Liver (tissue), 9 donors: ENCODE measurements around the gene ADGRV1. TPM values are rescaled to one million over a fixed set of nuclear protein-coding genes. Genes with fewer than 3 reads are reported as not detected.

Experiments
- DNase-seq: peaks from one replicate; pipeline ENCODE4 v3.0.0-alpha.2; 2017; ENCODE audit warnings: low spot score
- H3K27ac ChIP-seq, 2 donors: one replicate each; pipeline ENCODE4 v1.7.0; 2013; ENCODE audit warnings: inconsistent platforms in 2 of 2, low read length in 2 of 2, control low read depth in 1 of 2, low read depth in 1 of 2, mild to moderate bottlenecking in 1 of 2
- H3K27me3 ChIP-seq, 4 donors: one replicate each; pipeline versions ENCODE4 v1.6.1 to v1.7.0; 2013; ENCODE audit warnings: low read length in 3 of 4, inconsistent platforms in 1 of 4, mild to moderate bottlenecking in 1 of 4, moderate library complexity in 1 of 4; ENCODE audit not compliant: control insufficient read depth in 4 of 4, insufficient read depth in 4 of 4
- H3K36me3 ChIP-seq, 4 donors: one replicate each; pipeline versions ENCODE4 v1.6.1 to v1.7.0; 2013; ENCODE audit warnings: low read length in 3 of 4, mild to moderate bottlenecking in 3 of 4, low read depth in 1 of 4, moderate library complexity in 1 of 4; ENCODE audit not compliant: control insufficient read depth in 4 of 4, insufficient read depth in 3 of 4
- H3K4me1 ChIP-seq, 4 donors: one replicate each; pipeline versions ENCODE4 v1.6.1 to v1.7.0; 2013; ENCODE audit warnings: low read length in 3 of 4, mild to moderate bottlenecking in 3 of 4, moderate library complexity in 1 of 4; ENCODE audit not compliant: control insufficient read depth in 4 of 4, insufficient read depth in 4 of 4
- H3K4me3 ChIP-seq, 3 donors: one replicate each; pipeline versions ENCODE4 v1.6.1 to v1.7.0; 2013; ENCODE audit warnings: low read length in 3 of 3, control low read depth in 1 of 3, low read depth in 1 of 3, mild to moderate bottlenecking in 1 of 3
- H3K9ac ChIP-seq, 2 donors: one replicate each; pipeline ENCODE4 v1.7.0; 2013; ENCODE audit warnings: low read length in 2 of 2, mild to moderate bottlenecking in 2 of 2, moderate library complexity in 2 of 2, control low read depth in 1 of 2, low read depth in 1 of 2
- H3K9me3 ChIP-seq, 4 donors: one replicate each; pipeline versions ENCODE4 v1.6.1 to v1.7.0; 2013; ENCODE audit warnings: low read length in 3 of 4; ENCODE audit not compliant: control insufficient read depth in 4 of 4
- EGR1 ChIP-seq, 2 donors: IDR thresholded peaks; 2 replicates each; pipeline ENCODE4 v1.6.1; 2016 to 2018; ENCODE audit warnings: antibody characterized with exemption in 2 of 2, low read depth in 2 of 2
- FOXA1 ChIP-seq: IDR thresholded peaks from 2 replicates; pipeline ENCODE4 v1.6.1; 2016; ENCODE audit warnings: antibody characterized with exemption
- GABPA ChIP-seq, 2 donors: IDR thresholded peaks in 1 of 2; conservative IDR thresholded peaks in 1 of 2; 2 replicates each; pipeline ENCODE4 v1.6.1; 2016; ENCODE audit warnings: antibody characterized with exemption in 2 of 2, mild to moderate bottlenecking in 1 of 2, moderate library complexity in 1 of 2
- HNF4G ChIP-seq: IDR thresholded peaks from 2 replicates; pipeline ENCODE4 v1.6.1; 2016; ENCODE audit warnings: antibody characterized with exemption
- JUND ChIP-seq, 2 donors: IDR thresholded peaks; 2 replicates each; pipeline ENCODE4 v1.6.1; 2016; ENCODE audit warnings: antibody characterized with exemption in 2 of 2
- NR2F2 ChIP-seq: IDR thresholded peaks from 2 replicates; pipeline ENCODE4 v1.6.1; 2016; ENCODE audit warnings: antibody characterized with exemption
- RXRA ChIP-seq, 2 donors: IDR thresholded peaks; 2 replicates each; pipeline ENCODE4 v1.6.1; 2017 to 2018; ENCODE audit warnings: antibody characterized with exemption in 2 of 2, mild to moderate bottlenecking in 1 of 2
- YY1 ChIP-seq: IDR thresholded peaks from 2 replicates; pipeline ENCODE4 v1.6.1; 2016; ENCODE audit warnings: antibody characterized with exemption, mild to moderate bottlenecking
- WGBS: extraction: QIAGEN DNeasy Blood & Tissue Kit; methylation state at CpG from one replicate; pipeline ENCODE4 v1.1.7; 2013; 5-methylcytosine and 5-hydroxymethylcytosine counted together
- polyA plus RNA-seq, 2 donors: library from polyadenylated mRNA; stranded (reverse) in 1 of 2; unstranded in 1 of 2; fragments of 200-250 nt in 1 of 2; fragments of >200 nt in 1 of 2; fragmentation: Nextera tagmentation in 1 of 2; extraction: Ambion mirVana in 1 of 2; gene quantifications; one replicate each; pipeline versions ENCODE4 v1.2.1 to v1.2.3, GENCODE V29; 2013 to 2015
- total RNA-seq, 2 donors: library from RNA; depleted of rRNA; stranded (reverse); fragments of >200 nt; gene quantifications; one replicate each; pipeline ENCODE4 v1.2.3, GENCODE V29; 2014
- TF ChIP-seq, protein P1 (sequence below): fragments of 150-350 bp; IDR thresholded peaks from 2 replicates; pipeline ENCODE4 v1.5.1; 2017; ENCODE audit warnings: improper control_type of control experiment, low read depth, low read length; ENCODE audit not compliant: missing input control
- TF ChIP-seq, protein P2 (sequence below): IDR thresholded peaks from 2 replicates; pipeline ENCODE4 v1.6.1; 2016; ENCODE audit warnings: antibody characterized with exemption
- TF ChIP-seq, protein P3 (sequence below): IDR thresholded peaks from 2 replicates; pipeline ENCODE4 v1.6.1; 2016; ENCODE audit warnings: antibody characterized with exemption
- TF ChIP-seq, protein P4 (sequence below): IDR thresholded peaks from 2 replicates; pipeline ENCODE4 v1.6.1; 2016; ENCODE audit warnings: antibody characterized with exemption, mild to moderate bottlenecking
- donor health status: healthy.
- donor health status: healthy.
- donor health status: healthy.
- donor health status: healthy.
- donor health status: healthy.

The ADGRV1 gene
- total and polyA plus RNA-seq, 4 donors: 5.1 to 15.5 (median 9.6) TPM

DNA sequence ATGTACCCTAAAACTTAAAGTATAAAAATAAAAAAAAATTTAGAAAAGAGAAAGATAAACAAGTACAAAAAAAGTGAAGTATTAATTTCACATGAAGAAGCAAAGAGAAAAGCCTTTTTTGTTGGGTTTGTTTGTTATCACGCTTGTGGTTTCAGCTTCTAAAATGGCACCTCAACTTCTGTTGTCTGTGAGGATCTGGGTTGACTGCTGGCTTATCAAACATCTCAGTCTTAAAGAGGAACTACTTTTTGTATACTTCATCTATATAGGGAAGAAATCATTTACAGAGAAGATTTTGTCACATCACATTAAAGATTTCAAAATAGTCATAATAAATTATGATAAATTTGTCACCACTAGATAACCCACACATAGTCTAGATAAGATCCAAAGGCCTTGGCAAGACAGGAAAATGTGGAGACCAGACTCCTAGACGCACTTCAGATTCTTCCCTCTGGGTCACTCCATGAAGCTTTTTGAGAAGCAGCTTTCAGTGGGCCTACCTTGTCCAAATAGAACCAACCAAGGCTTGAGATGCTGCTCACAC lies 8.8 kb upstream of the ADGRV1 start:
- Histone ChIP-seq H3K4me3 (no peak overlapping the region), H3K4me1 (no peaks in the 10 kb centered on the region), H3K27me3 (peaks cover 0 to 7% (median under 1%) of the 10 kb centered on the region in 4 donors), H3K27ac (no peak overlapping the region), H3K9ac (no peak overlapping the region), H3K36me3 (no peaks in the 10 kb centered on the region), H3K9me3 (peaks cover 0 to 3% (median 0%) of the 10 kb centered on the region in 4 donors)
- no peak for DNase-seq
- TF ChIP-seq, protein P1, sequence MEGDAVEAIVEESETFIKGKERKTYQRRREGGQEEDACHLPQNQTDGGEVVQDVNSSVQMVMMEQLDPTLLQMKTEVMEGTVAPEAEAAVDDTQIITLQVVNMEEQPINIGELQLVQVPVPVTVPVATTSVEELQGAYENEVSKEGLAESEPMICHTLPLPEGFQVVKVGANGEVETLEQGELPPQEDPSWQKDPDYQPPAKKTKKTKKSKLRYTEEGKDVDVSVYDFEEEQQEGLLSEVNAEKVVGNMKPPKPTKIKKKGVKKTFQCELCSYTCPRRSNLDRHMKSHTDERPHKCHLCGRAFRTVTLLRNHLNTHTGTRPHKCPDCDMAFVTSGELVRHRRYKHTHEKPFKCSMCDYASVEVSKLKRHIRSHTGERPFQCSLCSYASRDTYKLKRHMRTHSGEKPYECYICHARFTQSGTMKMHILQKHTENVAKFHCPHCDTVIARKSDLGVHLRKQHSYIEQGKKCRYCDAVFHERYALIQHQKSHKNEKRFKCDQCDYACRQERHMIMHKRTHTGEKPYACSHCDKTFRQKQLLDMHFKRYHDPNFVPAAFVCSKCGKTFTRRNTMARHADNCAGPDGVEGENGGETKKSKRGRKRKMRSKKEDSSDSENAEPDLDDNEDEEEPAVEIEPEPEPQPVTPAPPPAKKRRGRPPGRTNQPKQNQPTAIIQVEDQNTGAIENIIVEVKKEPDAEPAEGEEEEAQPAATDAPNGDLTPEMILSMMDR: no peak
- TF ChIP-seq NR2F2 (no peak), YY1 (no peak), EGR1 (IDR thresholded peaks at IDR 0.05; ENCODE audit: low read depth in 2 of 2) (no peak)
- TF ChIP-seq, protein P2, sequence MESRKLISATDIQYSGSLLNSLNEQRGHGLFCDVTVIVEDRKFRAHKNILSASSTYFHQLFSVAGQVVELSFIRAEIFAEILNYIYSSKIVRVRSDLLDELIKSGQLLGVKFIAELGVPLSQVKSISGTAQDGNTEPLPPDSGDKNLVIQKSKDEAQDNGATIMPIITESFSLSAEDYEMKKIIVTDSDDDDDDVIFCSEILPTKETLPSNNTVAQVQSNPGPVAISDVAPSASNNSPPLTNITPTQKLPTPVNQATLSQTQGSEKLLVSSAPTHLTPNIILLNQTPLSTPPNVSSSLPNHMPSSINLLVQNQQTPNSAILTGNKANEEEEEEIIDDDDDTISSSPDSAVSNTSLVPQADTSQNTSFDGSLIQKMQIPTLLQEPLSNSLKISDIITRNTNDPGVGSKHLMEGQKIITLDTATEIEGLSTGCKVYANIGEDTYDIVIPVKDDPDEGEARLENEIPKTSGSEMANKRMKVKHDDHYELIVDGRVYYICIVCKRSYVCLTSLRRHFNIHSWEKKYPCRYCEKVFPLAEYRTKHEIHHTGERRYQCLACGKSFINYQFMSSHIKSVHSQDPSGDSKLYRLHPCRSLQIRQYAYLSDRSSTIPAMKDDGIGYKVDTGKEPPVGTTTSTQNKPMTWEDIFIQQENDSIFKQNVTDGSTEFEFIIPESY: no peak
- WGBS: 76% methylated on average over 2 of the region's 2 CpGs

DNA sequence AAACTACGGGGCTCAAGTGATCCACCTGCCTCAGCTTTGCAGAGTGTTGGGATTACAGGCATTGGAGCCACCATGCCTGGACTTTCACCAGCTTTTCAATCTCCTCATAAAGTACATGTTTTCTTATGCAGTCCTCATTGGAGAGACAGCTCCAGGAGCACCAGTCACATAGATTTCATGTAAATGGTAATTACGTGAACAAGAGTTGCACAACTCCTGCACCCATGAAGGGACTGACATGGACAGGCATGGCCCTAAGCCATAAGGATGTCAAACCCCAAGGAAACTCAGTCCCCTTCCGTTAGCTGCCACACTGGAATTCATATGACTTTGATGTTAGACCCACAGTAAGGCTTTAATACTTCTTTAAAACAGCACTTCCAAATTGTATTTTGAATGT lies 7.6 kb upstream of the ADGRV1 start:
- DNase-seq: no peak
- Histone ChIP-seq H3K36me3 (no peaks in the 10 kb centered on the region), H3K4me1 (no peaks in the 10 kb centered on the region), H3K9ac (no peak overlapping the region), H3K27me3 (peaks cover 0 to 9% (median under 1%) of the 10 kb centered on the region in 4 donors), H3K4me3 (no peak overlapping the region), H3K9me3 (peaks cover 0 to 3% (median 0%) of the 10 kb centered on the region in 4 donors), H3K27ac (no peak overlapping the region)
- TF ChIP-seq JUND (IDR thresholded peaks at IDR 0.05): no peak
- WGBS: 78% methylated on average over 3 of the region's 3 CpGs

DNA sequence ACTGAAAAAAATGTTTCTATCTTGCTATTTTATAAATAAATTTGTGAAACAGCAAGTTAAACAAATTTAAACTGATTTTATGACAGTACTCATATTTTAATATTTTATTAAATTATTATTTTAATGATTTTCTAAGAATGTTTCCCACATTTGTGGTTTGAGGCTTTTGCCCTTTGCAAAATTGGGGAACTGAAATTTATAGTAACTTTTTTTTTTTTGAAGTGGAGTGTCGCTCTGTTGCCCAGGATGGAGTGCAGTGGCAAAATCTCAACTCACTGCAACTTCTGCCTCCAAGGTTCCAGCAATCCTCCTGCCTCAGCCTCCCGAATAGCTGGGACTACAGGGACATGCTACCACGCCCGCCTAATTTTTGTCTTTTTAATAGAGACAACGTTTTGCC lies 7.2 kb upstream of the ADGRV1 start:
- TF ChIP-seq GABPA (IDR thresholded peaks at IDR 0.05 in 1 of 2, conservative IDR thresholded peaks at IDR 0.05 in 1 of 2) (no peak), RXRA (IDR thresholded peaks at IDR 0.05) (no peak), FOXA1 (no peak), HNF4G (no peak)
- H3K27me3 ChIP-seq: peaks cover 0 to 9% (median under 1%) of the 10 kb centered on the region in 4 donors
- H3K4me3 ChIP-seq: no peak overlapping the region
- no peak overlapping the region for H3K9ac ChIP-seq
- no peak for DNase-seq
- 77% methylated on average over 5 of the region's 5 CpGs for WGBS
- H3K9me3 ChIP-seq: peaks cover 0 to 3% (median 0%) of the 10 kb centered on the region in 4 donors
- H3K36me3 ChIP-seq: no peaks in the 10 kb centered on the region
- H3K4me1 ChIP-seq: no peaks in the 10 kb centered on the region
- no peak overlapping the region for H3K27ac ChIP-seq

DNA sequence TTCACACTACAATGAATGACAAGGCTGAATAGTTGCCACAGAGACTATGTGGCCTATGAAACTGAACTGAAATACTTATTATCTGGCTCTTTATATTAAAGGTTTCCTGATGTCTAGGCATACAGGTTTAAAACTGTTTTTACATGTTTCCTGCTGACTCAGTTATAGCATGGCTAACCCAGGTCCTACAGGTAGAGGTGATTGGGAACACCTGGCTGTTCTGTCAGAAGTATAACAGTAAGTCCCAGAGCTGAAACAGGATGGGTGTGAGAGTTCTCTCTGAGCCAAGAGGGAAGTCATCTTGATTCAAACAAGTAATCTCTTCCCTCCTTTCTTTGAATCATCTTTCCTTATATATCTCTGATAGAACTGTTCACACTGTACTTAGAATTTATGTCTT lies 4.9 kb upstream of the ADGRV1 start:
- TF ChIP-seq, protein P3, sequence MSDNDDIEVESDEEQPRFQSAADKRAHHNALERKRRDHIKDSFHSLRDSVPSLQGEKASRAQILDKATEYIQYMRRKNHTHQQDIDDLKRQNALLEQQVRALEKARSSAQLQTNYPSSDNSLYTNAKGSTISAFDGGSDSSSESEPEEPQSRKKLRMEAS: no peak
- TF ChIP-seq EGR1 (IDR thresholded peaks at IDR 0.05; ENCODE audit: low read depth in 2 of 2) (no peak), FOXA1 (no peak)
- TF ChIP-seq, protein P1: no peak
- TF ChIP-seq, protein P4, sequence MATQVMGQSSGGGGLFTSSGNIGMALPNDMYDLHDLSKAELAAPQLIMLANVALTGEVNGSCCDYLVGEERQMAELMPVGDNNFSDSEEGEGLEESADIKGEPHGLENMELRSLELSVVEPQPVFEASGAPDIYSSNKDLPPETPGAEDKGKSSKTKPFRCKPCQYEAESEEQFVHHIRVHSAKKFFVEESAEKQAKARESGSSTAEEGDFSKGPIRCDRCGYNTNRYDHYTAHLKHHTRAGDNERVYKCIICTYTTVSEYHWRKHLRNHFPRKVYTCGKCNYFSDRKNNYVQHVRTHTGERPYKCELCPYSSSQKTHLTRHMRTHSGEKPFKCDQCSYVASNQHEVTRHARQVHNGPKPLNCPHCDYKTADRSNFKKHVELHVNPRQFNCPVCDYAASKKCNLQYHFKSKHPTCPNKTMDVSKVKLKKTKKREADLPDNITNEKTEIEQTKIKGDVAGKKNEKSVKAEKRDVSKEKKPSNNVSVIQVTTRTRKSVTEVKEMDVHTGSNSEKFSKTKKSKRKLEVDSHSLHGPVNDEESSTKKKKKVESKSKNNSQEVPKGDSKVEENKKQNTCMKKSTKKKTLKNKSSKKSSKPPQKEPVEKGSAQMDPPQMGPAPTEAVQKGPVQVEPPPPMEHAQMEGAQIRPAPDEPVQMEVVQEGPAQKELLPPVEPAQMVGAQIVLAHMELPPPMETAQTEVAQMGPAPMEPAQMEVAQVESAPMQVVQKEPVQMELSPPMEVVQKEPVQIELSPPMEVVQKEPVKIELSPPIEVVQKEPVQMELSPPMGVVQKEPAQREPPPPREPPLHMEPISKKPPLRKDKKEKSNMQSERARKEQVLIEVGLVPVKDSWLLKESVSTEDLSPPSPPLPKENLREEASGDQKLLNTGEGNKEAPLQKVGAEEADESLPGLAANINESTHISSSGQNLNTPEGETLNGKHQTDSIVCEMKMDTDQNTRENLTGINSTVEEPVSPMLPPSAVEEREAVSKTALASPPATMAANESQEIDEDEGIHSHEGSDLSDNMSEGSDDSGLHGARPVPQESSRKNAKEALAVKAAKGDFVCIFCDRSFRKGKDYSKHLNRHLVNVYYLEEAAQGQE: no peak
- H3K36me3 ChIP-seq: no peaks in the 10 kb centered on the region
- peaks cover 0 to 7% (median 7%) of the 10 kb centered on the region in 4 donors for H3K4me1 ChIP-seq
- no peak overlapping the region for H3K4me3 ChIP-seq
- peaks cover 0 to 11% (median 4%) of the 10 kb centered on the region in 4 donors for H3K27me3 ChIP-seq
- DNase-seq: no peak
- H3K9me3 ChIP-seq: peaks cover 0 to 3% (median 0%) of the 10 kb centered on the region in 4 donors
- no peak overlapping the region for H3K9ac ChIP-seq
- H3K27ac ChIP-seq: no peak overlapping the region
